Measurements from ENCODE around the gene KCNQ1.

KCNQ1 gene, protein sequence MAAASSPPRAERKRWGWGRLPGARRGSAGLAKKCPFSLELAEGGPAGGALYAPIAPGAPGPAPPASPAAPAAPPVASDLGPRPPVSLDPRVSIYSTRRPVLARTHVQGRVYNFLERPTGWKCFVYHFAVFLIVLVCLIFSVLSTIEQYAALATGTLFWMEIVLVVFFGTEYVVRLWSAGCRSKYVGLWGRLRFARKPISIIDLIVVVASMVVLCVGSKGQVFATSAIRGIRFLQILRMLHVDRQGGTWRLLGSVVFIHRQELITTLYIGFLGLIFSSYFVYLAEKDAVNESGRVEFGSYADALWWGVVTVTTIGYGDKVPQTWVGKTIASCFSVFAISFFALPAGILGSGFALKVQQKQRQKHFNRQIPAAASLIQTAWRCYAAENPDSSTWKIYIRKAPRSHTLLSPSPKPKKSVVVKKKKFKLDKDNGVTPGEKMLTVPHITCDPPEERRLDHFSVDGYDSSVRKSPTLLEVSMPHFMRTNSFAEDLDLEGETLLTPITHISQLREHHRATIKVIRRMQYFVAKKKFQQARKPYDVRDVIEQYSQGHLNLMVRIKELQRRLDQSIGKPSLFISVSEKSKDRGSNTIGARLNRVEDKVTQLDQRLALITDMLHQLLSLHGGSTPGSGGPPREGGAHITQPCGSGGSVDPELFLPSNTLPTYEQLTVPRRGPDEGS

DNA sequence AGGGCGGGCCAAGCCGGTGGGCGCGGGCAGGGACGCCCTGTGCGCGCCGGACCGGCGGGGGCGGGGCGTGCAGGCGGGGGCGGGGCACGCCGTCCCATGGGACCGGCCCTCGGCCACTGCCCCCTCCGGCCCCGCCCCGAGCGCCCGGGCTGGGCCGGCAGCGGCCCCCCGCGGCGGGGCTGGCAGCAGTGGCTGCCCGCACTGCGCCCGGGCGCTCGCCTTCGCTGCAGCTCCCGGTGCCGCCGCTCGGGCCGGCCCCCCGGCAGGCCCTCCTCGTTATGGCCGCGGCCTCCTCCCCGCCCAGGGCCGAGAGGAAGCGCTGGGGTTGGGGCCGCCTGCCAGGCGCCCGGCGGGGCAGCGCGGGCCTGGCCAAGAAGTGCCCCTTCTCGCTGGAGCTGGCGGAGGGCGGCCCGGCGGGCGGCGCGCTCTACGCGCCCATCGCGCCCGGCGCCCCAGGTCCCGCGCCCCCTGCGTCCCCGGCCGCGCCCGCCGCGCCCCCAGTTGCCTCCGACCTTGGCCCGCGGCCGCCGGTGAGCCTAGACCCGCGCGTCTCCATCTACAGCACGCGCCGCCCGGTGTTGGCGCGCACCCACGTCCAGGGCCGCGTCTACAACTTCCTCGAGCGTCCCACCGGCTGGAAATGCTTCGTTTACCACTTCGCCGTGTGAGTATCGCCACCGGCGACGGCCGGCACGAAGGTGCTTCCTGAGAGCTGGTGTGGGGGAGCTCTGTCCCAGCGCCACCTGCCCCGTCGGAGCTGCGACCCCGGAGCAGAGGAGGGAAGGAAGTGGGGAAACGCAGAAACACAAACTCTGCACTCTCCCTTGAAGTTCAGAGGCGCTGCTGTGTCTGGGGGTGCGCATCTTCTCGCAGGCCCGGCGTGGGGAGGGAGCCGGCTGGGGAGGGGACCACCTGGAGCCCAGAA, at the start of gene KCNQ1:
TSS of gene KCNQ1 (plus strand) at position 188 of the 925 bp plus-strand sequence. CDS start at position 279, 91 bp downstream.
- DNase-seq (ENCODE audit: extremely low read depth, low read depth): no peak
- TF ChIP-seq, protein P1, sequence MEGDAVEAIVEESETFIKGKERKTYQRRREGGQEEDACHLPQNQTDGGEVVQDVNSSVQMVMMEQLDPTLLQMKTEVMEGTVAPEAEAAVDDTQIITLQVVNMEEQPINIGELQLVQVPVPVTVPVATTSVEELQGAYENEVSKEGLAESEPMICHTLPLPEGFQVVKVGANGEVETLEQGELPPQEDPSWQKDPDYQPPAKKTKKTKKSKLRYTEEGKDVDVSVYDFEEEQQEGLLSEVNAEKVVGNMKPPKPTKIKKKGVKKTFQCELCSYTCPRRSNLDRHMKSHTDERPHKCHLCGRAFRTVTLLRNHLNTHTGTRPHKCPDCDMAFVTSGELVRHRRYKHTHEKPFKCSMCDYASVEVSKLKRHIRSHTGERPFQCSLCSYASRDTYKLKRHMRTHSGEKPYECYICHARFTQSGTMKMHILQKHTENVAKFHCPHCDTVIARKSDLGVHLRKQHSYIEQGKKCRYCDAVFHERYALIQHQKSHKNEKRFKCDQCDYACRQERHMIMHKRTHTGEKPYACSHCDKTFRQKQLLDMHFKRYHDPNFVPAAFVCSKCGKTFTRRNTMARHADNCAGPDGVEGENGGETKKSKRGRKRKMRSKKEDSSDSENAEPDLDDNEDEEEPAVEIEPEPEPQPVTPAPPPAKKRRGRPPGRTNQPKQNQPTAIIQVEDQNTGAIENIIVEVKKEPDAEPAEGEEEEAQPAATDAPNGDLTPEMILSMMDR (IDR thresholded peaks at IDR 0.05; ENCODE audit: low read depth, low read length): no peak

DNA sequence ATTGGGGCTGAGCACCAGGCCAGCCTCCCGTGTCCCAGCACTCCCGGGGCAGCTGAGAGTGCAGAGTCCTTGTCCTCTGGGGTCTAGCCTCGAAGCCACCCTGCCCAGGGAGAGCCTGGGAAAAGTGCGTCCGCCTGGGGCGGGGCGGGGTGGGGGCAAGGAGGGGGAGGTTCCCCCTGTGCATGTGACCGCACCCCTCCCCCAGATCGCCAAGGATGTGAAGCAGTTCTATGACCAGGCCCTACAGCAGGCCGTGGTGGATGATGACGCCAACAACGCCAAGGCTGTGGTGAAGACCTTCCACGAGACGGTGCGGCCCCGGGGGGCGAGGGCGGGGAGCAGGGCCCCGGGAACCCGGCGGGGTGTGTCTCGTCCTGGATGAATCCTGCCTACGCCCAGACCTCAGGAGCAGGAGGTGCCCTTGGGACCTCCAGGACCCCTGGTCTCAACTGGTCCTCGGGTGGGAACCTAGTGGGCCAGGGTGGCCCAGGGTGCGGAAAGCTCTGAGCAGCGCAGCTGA, 49.5 kb upstream of the KCNQ1 start:
- TF ChIP-seq, protein P1 (IDR thresholded peaks at IDR 0.05; ENCODE audit: low read depth, low read length): no peak
- no peak for DNase-seq (ENCODE audit: extremely low read depth, low read depth)

DNA sequence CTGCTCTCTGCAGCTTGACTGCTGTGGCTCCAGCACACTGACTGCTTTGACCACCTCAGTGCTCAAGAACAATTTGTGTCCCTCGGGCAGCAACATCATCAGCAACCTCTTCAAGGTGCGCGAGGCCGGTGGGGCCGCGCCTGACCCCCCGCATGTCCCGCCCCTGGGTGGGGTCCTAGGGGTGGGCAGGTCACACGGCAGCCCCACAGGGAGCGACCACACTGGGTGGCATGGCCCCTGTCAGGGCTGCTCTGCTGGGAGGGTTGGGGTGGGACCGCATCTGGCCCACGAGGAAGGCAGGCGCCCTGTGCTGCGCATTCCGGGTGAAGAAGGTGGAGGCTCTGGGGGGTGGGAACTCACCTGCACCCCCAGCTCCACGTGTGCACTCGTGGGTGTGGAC, 49.0 kb upstream of the KCNQ1 start:
- TF ChIP-seq, protein P1 (IDR thresholded peaks at IDR 0.05; ENCODE audit: low read depth, low read length): no peak
- DNase-seq (ENCODE audit: extremely low read depth, low read depth): no peak

DNA sequence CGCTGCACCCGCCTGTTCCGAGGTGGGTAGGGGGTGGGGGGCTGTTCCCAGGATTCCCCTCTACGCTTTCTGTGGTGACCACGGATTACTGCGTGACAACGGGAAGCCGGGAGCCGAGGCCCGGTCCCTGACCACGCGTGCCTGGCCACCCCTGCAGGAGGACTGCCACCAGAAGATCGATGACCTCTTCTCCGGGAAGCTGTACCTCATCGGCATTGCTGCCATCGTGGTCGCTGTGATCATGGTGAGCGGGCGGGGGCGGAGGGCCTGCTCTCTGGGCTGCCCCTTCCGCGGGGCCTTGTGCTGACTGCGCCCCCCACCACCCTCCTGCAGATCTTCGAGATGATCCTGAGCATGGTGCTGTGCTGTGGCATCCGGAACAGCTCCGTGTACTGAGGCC, 48.3 kb upstream of the KCNQ1 start:
- TF ChIP-seq, protein P1 (IDR thresholded peaks at IDR 0.05; ENCODE audit: low read depth, low read length): no peak
- no peak for DNase-seq (ENCODE audit: extremely low read depth, low read depth)

DNA sequence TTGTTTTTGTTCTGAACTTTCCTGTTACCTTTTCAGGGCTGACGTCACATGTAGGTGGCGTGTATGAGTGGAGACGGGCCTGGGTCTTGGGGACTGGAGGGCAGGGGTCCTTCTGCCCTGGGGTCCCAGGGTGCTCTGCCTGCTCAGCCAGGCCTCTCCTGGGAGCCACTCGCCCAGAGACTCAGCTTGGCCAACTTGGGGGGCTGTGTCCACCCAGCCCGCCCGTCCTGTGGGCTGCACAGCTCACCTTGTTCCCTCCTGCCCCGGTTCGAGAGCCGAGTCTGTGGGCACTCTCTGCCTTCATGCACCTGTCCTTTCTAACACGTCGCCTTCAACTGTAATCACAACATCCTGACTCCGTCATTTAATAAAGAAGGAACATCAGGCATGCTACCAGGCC, 47.8 kb upstream of the KCNQ1 start:
- TF ChIP-seq, protein P1 (IDR thresholded peaks at IDR 0.05; ENCODE audit: low read depth, low read length): no peak
- DNase-seq (ENCODE audit: extremely low read depth, low read depth): no peak

DNA sequence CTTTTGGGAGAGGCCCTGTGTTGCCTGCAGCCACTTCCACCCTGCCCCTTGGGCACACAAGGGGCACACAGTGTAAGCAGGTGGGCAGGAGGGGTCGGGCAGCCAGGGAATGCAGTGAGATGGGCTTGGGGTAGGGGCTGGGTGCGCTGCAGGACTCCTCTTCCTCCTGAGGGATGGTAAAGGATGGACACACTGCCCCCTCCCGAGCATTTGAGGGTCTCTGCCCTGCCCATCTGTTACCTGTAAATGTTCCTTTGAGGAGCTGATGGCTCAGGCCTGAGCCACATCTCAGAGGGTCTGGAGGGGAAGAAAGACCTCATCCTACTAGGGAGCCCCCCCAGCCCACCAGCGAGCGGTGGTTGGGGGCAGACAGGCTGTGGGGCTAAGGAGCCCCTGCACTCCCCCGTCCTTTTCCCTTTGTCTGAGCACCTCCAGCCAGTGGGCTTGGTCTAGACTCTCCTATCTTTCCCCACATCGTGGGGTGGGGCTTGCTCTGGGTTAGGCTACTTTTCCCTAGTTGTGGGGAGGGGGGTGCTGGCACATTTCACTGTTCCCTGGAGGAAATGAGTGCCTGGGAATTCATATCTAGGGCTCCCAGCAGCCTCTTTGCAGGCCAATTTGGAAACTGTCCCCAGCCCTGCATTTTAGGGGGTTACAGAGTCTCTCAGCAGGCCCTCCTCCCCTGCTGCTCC, 46.0 kb upstream of the KCNQ1 start:
- DNase-seq (ENCODE audit: extremely low read depth, low read depth): no peak
- TF ChIP-seq, protein P1 (IDR thresholded peaks at IDR 0.05; ENCODE audit: low read depth, low read length): no peak; the same call in 1 of the 2 replicates
